Vagina (tissue), 2 donors: ENCODE results near the gene NME3.

Experiments used
- POLR2A ChIP-seq, 2 donors: fragments of 450-650 bp; IDR thresholded peaks; one replicate each; pipeline ENCODE4 v1.6.1; 2017; ENCODE audit warnings: antibody characterized with exemption in 2 of 2, mild to moderate bottlenecking in 2 of 2, moderate library complexity in 2 of 2
- POLR2AphosphoS5 ChIP-seq, 2 donors: sonication (generic); formaldehyde crosslinking; IDR thresholded peaks; one replicate each; pipeline ENCODE4 v1.9.0; 2017; ENCODE audit warnings: antibody characterized with exemption in 2 of 2, mild to moderate bottlenecking in 2 of 2, low read depth in 1 of 2; ENCODE audit not compliant: insufficient read depth in 1 of 2
- TF ChIP-seq, protein P1 (sequence below), 3 experiments: fragments of 450-650 bp in 2 of 3; fragments of 200-600 bp in 1 of 3; sonication (generic) in 1 of 3; IDR thresholded peaks; one replicate each; pipeline ENCODE4 v1.5.1; 2017 to 2019; ENCODE audit warnings: antibody characterized with exemption in 3 of 3, mild to moderate bottlenecking in 2 of 3, moderate library complexity in 2 of 3

DNA sequence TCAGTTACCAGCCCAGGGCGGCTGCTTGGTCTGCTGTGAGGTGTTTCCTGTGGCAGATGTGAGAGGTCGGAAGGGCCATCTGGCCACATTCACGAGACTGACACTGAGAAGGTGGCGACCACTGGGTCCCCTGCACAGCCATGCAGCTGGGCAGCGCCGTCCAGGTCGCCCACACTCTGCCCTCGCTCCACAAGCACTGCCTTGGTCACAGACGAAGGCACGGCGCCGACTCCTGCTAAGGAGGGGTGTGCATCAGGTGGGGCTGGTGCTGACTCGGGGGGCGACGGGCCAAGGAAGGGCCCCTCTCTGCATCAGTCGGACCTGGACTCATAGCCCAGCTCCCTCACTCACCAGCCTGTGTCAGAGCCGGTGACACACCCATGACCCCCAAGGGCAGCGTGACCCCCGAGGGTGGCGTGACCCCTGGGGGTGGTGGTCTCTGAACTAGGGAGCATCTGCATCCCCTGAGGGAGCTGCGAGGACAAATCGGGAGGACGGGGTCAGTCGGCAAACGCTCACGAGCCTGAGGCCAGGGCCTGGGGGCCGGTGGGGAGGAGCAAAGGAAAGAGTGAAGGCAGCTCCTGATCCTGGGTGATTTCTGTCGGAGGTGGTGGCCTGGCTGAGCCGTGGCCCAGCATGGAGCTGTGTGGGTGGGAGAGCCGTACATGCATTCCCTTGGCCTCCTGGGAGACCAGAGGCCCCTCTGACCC, 30.4 kb downstream of the NME3 start:
- TF ChIP-seq, protein P1, sequence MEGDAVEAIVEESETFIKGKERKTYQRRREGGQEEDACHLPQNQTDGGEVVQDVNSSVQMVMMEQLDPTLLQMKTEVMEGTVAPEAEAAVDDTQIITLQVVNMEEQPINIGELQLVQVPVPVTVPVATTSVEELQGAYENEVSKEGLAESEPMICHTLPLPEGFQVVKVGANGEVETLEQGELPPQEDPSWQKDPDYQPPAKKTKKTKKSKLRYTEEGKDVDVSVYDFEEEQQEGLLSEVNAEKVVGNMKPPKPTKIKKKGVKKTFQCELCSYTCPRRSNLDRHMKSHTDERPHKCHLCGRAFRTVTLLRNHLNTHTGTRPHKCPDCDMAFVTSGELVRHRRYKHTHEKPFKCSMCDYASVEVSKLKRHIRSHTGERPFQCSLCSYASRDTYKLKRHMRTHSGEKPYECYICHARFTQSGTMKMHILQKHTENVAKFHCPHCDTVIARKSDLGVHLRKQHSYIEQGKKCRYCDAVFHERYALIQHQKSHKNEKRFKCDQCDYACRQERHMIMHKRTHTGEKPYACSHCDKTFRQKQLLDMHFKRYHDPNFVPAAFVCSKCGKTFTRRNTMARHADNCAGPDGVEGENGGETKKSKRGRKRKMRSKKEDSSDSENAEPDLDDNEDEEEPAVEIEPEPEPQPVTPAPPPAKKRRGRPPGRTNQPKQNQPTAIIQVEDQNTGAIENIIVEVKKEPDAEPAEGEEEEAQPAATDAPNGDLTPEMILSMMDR (IDR thresholded peaks at IDR 0.05): no peak
- no peak for TF ChIP-seq POLR2A (IDR thresholded peaks at IDR 0.05)
- TF ChIP-seq POLR2AphosphoS5 (IDR thresholded peaks at IDR 0.05; ENCODE audit: insufficient read depth in 1 of 2, low read depth in 1 of 2): no peak
